ENCODE data around the gene TUBA4A. TPM values are rescaled to one million over a fixed set of nuclear protein-coding genes. Genes with fewer than 3 reads are reported as not detected.

The TUBA4A gene
- total and polyA plus RNA-seq, 9 of the 15 experiments (the other 6 are each of a cell fraction or from before 2014, with no cell fraction given): 25.1 to 174 (median 42.4) TPM

DNA sequence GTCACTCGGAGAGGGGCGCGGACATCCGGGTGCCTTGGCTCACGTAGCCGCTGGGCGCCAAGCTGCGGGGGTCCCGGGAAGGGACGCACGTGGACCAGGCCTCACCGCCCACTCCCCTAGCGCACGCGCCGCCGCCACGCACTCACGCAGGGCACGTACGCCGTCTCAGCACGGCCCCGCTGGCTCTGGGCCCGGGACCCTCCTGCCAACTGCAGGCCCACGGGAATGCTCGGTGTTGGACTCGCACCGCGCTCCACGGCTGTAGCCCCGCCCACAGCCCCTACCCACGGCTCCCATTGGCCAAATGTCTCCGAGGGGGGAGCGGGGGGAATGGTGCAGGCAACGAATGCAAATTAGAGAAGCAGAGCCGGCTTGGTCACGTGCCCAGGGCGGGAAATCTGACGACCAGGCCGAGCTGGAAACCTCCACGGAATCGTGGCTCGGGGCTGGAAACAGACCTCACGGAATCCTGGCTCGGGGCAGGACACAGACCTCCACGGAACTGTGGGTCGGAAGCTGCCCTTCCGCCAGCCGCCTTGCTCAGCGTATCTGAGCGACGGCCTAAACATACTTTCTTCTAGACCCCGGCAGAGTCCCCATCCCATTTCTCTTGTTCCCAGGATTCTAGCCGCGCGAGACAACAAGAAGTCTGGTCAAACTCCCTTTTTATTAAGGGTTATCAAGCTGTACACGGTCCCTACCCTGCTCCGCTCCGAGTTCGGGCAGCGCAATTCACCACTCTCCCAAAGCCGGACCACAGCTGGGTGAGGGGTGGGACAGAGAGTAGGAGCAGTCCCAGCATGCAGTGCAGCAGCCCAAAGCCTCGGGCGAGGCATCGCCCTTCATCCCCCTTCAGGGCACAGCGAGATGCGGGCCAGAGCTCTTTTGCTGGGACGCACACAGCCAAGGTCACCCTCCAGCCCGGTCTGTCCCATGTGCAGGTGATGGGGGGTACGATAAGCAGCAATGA lies 34.7 kb downstream of the TUBA4A start, which contains the start of gene ABCB6 (continued):
- TF ChIP-seq ZNF408 (CRISPR knock-in tag; IDR thresholded peaks at IDR 0.05; ENCODE audit: low read depth) (no peak), ATF7 (IDR thresholded peaks at IDR 0.05) (peak; percentile 31; the same call in 1 of the 2 replicates), TAF15 (IDR thresholded peaks at IDR 0.05; ENCODE audit: low read depth, low read length) (no peak), RAD51 (IDR thresholded peaks at IDR 0.05; ENCODE audit: borderline replicate concordance, low read depth) (peak; percentile 96), THRAP3 (IDR thresholded peaks at IDR 0.05; ENCODE audit: borderline replicate concordance) (no peak)

DNA sequence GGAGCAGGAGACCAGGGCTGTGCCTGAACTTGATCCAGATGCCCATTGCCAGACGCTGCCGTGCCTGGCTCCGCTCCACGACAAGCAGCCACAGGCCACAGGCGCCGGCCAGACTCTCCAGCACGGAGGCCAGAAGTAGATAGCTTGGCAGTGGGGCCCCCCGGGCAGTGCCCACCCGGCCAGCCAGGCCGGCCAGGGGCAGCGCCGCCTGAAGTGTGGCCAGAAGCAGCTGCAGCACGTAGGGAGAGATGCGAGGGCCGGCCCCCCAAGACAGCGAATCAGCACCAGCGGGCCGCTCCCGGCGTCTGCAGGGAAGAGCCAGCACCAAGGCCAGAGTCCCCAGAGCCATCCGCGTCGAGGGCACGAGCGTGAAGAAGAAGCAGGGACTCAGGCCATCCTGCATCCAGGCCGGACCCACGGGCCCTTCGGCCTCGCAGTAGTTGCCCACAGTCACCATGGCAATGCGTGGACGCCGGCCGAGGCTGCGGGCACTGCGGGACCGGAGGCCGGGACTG lies 35.4 kb downstream of the TUBA4A start:
- H3K27ac ChIP-seq (ENCODE audit: extremely low read depth, low read depth, low read length): peak overlapping the region; percentile 89
- BruUV-seq (replicated peaks): no TSS peak
- H3K4me3 ChIP-seq: peak overlapping the region; percentile 58
- H3K4me2 ChIP-seq (ENCODE audit: insufficient read depth, low read length): peak overlapping the region; percentile 92
- peak overlapping the region; percentile 73 to 89 for H3K9ac ChIP-seq (ENCODE audit: insufficient read depth in 1 of 2, low read depth in 2 of 2, low read length in 2 of 2)
- intact Hi-C loops (cut with micrococcal nuclease): loop anchor here (1.0 to 2.0 kb wide), 4 partner anchors 11 to 61 kb away; partner anchors contain the start of genes ANKZF1, ATG9A, DNAJB2 and NHEJ1
- ATAC-seq (peak; percentile 77), DNase-seq (ENCODE audit: extremely low read depth in 1 of 4, low spot score in 3 of 4) (peak in 2 of 4 experiments; percentile 37 to 55), FAIRE-seq (no peak)
- CTCF ChIA-PET (ENCODE audit: low intra/inter-chr PET ratio): interaction anchor here (1.5 kb wide), 1 partner anchor 77 kb away, joined by 7 read pairs; no protein-coding TSS in a partner anchor
- H3K36me3 ChIP-seq (ENCODE audit: control insufficient read depth, insufficient read depth, low read length): peaks cover 72% of the 10 kb centered on the region
- H3K4me1 ChIP-seq (replicated peaks in 1 of 2; ENCODE audit: control insufficient read depth in 2 of 2, insufficient read depth in 2 of 2, low read length in 2 of 2): peaks cover 13 to 53% of the 10 kb centered on the region in 2 experiments; a peak in 4 of 5 replicates
- no peaks in the 10 kb centered on the region for H3K9me3 ChIP-seq (replicated peaks; ENCODE audit: control insufficient read depth, insufficient read depth, low read depth, low read length)
- no peaks in the 10 kb centered on the region for H3K9me1 ChIP-seq (ENCODE audit: control insufficient read depth, insufficient read depth, low read length)
- in situ Hi-C loops (cut with MboI): no loop called here
- H3K27me3 ChIP-seq (ENCODE audit: control insufficient read depth in 2 of 2, insufficient read depth in 2 of 2, low read length in 2 of 2): no peaks in the 10 kb centered on the region
- H2AFZ ChIP-seq (ENCODE audit: low read depth, low read length): peak overlapping the region; percentile 75; the same call in 1 of the 2 replicates
- H4K20me1 ChIP-seq (replicated peaks; ENCODE audit: control insufficient read depth, insufficient read depth, low read length): 0 out of 2 replicates have a peak, but pooled peaks cover 2% of the 10 kb centered on the region
- peaks cover 27% of the 10 kb centered on the region for H3K79me2 ChIP-seq (ENCODE audit: control insufficient read depth, insufficient read depth, low read length)
- 2% methylated on average over 10 of the region's 37 CpGs for WGBS (ENCODE audit: insufficient coverage, low coverage, missing lambda C conversion rate)
- POLR2A ChIA-PET: interaction anchor here (0.6 to 2.2 kb wide), 11 partner anchors 8 to 230 kb away, joined by 3 to 12 read pairs (median 5); partner anchors contain the start of genes ANKZF1, ATG9A, CNPPD1 and GLB1L
- TF ChIP-seq, protein P1, sequence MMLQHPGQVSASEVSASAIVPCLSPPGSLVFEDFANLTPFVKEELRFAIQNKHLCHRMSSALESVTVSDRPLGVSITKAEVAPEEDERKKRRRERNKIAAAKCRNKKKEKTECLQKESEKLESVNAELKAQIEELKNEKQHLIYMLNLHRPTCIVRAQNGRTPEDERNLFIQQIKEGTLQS (IDR thresholded peaks at IDR 0.05): no peak
- TF ChIP-seq, protein P1 (CRISPR knock-in tag; conservative IDR thresholded peaks at IDR 0.05): no peak
- TF ChIP-seq ZNF143 (CRISPR knock-in tag; IDR thresholded peaks at IDR 0.05): peak; percentile 45; the same call in 1 of the 2 replicates
- TF ChIP-seq HDAC1 (IDR thresholded peaks at IDR 0.05): peak in 1 of 2 experiments; percentile 62; a peak in 1 of 4 replicates
- TF ChIP-seq, protein P2, sequence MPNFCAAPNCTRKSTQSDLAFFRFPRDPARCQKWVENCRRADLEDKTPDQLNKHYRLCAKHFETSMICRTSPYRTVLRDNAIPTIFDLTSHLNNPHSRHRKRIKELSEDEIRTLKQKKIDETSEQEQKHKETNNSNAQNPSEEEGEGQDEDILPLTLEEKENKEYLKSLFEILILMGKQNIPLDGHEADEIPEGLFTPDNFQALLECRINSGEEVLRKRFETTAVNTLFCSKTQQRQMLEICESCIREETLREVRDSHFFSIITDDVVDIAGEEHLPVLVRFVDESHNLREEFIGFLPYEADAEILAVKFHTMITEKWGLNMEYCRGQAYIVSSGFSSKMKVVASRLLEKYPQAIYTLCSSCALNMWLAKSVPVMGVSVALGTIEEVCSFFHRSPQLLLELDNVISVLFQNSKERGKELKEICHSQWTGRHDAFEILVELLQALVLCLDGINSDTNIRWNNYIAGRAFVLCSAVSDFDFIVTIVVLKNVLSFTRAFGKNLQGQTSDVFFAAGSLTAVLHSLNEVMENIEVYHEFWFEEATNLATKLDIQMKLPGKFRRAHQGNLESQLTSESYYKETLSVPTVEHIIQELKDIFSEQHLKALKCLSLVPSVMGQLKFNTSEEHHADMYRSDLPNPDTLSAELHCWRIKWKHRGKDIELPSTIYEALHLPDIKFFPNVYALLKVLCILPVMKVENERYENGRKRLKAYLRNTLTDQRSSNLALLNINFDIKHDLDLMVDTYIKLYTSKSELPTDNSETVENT (CRISPR knock-in tag; IDR thresholded peaks at IDR 0.05): no peak
- no peak for TF ChIP-seq SMARCB1 (IDR thresholded peaks at IDR 0.05; ENCODE audit: insufficient read length, low read depth)
- TF ChIP-seq, protein P3, sequence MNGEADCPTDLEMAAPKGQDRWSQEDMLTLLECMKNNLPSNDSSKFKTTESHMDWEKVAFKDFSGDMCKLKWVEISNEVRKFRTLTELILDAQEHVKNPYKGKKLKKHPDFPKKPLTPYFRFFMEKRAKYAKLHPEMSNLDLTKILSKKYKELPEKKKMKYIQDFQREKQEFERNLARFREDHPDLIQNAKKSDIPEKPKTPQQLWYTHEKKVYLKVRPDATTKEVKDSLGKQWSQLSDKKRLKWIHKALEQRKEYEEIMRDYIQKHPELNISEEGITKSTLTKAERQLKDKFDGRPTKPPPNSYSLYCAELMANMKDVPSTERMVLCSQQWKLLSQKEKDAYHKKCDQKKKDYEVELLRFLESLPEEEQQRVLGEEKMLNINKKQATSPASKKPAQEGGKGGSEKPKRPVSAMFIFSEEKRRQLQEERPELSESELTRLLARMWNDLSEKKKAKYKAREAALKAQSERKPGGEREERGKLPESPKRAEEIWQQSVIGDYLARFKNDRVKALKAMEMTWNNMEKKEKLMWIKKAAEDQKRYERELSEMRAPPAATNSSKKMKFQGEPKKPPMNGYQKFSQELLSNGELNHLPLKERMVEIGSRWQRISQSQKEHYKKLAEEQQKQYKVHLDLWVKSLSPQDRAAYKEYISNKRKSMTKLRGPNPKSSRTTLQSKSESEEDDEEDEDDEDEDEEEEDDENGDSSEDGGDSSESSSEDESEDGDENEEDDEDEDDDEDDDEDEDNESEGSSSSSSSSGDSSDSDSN (IDR thresholded peaks at IDR 0.05; ENCODE audit: borderline replicate concordance in 1 of 2, low read depth in 2 of 2, low read length in 2 of 2): 0 out of 4 replicates have a peak, but pooled peaks have one; percentile 17 to 43
